GM19025 (cell line): ENCODE measurements around the gene CD300LF.

ENCODE experiments used
- ATAC-seq: cut with Tn5 transposase; IDR thresholded peaks from one replicate; pipeline ENCODE4 v1.9.1; 2021; ENCODE audit warnings: mild to moderate bottlenecking, low read depth, moderate library complexity; ENCODE audit not compliant: unreplicated experiment

Gene CD300LF

DNA sequence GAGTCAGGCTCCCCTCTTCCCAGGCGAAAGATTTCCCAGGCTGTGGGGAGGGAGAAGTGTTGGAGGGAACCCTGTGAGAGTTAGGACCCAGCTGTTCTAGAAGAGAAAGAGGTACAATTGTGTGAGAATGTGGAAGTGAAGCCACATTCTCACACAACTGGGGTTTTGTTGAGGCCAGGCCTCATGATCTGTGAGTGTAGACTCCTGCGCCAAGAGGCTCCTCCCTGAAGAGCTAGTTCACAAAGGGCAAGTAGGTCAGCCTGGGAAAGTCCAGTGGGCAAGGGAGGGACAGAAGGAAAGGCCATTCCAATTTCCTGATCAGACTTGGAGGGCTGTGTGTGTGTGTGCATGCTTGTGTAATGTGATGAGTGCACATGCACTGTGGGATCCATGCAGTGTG lies 15.2 kb downstream of the CD300LF start:
- ATAC-seq: no peak

DNA sequence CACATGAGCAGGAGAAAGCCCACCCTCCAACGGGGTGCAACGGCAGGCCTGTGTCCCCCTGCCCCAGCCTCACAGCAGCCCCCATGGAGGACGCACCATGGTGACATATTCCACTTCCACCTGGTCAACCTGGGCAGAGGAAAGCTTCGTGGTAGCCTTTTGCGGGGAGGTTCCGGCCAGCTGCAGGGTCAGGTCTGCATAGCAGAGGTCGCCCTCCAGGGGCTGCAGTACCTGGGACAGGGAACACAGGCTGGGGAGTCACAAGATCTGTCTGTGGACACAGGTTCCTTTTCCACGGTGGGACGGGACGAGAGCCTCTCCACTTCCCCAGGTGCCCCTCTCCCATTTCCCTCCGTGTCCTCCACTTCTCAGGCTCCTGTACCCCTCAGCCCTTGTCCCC lies 17.1 kb downstream of the CD300LF start:
- ATAC-seq: no peak

DNA sequence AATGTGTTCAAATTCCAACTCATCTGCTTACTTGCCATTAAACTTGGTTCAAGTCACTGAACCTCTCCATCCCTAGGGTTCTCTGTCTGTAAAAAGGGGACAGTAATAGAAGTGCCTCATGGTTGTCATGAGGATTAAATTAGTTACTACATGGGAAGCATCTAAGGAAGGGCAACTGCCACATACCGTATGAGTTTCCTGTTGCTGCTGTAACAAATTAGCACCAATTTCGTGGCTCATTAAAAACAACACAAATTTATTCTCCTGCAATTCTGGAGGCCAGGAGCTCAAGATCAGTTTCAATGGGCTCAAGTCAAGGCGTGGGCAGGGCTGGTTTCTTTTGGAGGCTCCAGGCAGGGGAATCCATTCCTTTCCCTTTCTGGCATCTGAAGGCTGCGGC lies 18.6 kb downstream of the CD300LF start:
- no peak for ATAC-seq

DNA sequence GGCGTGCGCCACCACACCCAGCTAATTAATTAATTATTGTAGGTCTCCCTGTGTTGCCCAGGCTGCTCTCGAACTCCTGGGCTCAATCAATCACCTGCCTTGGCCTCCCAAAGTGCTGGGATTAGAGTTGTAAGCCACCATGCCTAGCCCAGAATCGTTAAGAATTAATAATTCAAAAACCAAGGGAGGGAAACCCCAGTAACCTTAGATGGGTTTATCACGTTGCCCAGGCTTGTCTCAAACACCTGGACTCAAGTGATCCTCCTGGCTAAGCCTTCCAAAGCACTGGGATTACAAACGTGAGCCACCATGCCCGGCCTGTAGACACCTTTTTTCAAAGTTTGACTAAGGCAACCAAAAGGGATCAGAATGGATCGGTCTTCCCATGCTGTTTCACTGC lies 21.6 kb downstream of the CD300LF start:
- no peak for ATAC-seq

DNA sequence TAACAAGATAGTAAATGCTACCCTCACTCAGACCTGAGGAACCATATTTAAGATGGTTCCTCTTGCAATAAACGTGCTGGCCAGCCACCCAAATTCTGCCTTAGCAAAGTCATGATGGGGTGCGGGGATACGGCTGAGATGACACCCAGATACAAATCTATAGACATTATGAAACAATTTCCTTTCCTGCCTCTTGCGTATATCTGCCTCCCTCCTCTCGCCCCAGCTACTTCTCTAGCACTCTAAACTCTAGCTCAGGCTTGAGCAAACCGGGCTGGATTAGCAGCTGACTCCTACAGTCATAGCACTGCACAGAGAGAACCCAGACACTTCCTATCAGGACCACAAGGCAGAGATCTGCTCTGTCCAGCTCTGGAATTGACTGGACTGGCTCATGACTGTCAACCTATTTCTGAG lies 22.3 kb downstream of the CD300LF start:
- no peak for ATAC-seq

DNA sequence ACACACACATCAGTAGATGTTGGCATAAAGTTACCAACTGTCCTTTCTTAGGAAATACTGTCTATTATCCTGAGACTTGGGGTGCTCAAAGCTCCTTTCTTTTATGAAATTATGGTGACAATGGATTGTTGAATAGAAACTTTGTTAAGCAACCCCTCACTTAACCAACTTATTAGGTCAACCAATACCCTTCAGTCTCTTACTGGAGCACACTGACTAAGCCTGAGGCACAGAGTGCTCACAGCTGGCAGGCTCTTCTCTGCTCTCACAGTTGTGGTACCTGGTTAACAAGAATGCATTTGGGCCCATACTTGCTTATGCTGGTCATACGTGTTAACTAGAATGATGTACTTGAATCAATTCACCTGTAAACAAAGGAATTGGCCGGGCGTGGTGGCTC lies 24.8 kb downstream of the CD300LF start:
- no peak for ATAC-seq

DNA sequence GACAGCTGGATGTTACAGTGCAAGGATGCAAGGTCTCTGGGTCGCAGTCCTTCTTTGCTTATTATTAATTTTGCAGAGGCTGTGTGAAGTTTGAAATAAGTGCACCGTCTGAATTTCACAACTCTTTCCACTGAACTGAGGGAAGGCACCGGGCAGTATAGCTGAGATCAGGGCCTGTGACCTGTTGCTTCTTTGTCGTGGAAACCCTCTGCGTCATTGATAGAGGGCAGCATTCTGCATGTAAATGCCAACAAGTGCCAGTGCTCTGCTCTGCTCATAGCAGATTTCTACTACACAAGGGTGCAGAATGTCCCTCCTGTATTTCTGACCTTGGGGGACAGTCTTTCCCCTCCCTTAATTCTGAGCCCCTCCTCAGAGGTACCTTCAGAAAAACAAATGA lies 26.0 kb downstream of the CD300LF start:
- no peak for ATAC-seq

DNA sequence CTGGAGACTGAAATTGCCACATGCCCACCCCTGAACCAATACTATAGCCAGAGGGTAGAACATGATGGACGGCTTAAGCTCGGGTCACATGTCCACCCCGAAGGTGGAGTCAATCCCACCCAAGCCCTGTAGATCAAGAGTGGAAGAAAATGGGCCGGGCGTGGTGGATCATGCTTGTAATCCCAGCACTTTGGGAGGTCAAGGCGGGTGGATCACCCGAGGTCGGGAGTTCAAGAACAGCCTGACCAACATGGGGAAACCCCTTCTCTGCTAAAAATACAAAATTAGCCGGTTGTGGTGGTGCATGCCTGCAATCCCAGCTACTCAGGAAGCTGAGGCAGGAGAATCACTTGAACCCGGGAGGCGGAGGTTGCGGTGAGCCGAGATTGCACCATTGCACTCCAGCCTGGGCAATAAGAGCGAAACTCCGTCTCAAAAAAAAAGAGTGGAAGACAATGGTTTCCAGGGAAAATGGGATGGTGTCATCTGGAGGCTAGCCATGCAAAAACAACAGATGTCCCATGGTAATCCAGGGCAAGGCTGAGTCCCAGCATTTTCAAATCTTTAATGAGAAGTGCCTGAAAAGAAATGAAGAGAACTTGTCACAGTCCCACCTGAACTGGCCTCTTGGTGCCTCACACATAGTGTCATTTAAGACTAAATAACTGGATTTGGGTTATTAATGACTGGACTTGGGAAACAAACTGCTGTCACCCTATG lies 30.1 kb downstream of the CD300LF start:
- ATAC-seq: no peak

DNA sequence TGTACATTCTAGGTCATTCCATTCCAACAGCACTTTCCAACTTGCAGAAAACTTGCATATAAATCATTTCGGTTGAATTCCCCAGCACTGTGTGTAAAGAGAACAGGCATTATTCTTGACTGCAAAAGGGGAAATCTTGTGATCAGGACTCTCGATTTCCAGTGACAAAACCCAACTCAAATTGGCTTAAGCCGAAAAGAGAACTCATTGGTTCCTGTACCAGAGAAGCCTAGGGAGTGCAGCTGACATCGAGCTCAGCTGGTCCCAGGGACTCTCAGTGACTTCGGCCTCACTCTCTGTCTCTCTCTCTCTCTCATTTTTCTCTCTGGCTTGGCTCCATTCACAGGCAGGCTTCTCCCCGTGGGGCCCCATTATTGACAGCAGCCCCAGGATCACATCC lies 30.7 kb downstream of the CD300LF start:
- ATAC-seq: no peak

DNA sequence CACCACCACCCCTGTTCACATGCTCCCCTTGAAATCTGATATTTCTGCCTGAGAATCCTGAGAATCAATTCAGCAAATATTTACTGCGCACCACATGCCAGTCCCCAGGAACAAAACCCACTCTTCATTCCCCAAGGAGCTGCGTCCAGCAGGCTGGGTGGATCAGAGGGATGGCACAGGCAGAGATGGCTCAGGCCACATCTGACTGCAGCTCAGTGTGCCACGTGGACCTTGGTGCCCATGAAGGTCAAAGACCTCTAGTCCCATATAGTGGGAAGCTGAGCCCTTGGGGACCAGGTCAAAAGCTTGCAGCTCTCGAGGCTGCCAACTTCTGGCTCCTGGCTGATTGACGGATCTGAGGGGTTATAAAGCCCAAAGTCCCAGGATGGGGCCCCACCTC lies 31.8 kb downstream of the CD300LF start:
- ATAC-seq: no peak

DNA sequence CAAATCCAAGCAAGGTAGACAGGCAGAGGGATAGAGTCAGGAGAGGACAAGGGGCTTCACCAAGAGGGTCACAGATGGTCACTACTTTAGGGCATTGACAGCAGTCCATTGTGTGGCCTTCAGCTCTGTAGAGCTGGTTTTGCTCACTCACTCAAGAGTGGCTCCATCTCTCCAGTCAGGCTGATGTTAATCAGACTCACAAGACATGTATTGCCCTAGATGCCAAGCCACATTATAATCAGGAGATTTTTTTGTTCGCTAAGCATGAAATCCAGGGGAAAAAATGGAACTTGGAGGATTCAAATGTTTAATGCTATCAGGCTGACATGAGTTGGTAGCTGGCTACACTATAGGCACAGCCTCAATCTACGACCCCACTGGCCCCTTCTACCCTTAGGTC lies 32.5 kb downstream of the CD300LF start:
- no peak for ATAC-seq

DNA sequence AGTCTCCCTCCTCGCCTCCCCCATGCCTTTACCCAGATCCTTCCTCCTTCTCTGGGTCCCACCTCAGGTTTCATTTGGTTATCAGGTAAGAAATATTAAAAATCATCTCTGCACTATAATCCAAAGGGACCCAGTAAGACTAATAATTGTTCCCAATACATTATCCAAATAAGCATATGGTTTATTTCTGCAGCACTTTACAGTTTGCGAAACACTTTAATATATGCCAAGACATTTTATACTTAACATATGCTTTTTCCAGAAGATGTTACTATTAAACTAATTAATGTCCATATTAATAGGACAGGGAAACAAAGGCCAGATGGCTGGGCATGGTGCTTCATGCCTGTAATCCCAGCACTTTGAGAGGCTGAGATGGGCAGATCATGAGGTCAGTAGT lies 33.3 kb downstream of the CD300LF start:
- ATAC-seq: no peak

DNA sequence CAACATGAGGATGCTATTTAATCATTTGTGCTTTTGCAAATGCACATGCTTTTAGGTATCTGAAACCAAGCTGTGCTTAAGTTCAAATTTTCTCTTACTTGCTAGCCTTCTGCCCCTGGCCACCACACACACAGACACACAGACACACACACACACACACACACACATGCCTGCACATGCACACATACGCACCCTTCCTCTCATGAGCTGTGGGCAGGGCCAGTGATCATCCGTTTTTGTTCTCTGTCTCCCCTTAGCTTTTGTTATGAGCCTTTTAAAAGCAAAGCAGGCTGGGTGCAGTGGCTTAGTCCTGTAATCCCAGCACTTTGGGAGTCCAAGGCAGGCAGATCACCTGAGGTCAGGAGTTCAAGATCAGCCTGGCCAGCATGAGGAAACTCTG lies 34.2 kb downstream of the CD300LF start:
- ATAC-seq: no peak

DNA sequence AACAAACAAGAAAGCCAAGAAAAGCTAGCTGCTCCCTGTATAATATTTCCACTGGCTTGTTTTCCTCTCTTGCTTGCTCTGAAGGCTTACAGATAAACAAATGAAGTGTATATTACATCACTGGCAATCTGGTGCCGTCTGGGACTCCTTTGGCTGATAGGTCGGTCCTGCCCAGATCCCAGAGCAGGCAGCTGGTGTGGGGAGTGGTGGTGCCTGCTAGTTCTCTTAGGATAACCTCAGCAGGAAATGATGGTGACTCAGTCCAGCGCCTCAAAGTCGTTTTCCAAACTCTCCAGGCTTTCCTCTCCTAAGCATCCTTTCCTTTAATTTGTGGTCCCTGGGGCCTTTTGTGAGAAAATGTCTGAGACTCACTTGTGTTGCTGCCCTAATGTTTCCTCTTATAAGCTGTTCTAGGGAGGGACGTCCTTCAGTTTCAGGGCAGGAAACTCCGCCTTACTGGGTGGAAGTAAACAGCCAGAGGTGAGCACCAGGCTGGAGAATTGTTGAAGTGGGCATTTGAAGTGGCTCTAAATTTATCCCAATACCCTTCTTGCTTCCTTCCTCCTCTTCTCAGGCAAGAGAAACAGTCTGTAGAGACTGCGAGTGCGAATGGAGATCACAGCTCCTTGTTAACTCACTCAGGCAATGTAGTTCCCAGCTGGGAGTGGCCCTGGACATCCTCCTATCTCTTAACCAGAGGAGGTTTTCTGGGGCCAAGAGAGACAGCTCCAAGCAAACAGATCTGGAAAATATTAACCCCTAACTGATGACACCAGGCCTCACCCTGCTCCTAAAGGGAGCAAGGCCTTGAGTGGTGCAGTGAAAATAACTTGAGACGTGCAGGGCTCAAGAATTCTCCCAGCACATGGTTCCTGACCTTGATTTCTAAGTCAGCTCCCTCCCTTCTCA lies 34.9 kb downstream of the CD300LF start:
- no peak for ATAC-seq

DNA sequence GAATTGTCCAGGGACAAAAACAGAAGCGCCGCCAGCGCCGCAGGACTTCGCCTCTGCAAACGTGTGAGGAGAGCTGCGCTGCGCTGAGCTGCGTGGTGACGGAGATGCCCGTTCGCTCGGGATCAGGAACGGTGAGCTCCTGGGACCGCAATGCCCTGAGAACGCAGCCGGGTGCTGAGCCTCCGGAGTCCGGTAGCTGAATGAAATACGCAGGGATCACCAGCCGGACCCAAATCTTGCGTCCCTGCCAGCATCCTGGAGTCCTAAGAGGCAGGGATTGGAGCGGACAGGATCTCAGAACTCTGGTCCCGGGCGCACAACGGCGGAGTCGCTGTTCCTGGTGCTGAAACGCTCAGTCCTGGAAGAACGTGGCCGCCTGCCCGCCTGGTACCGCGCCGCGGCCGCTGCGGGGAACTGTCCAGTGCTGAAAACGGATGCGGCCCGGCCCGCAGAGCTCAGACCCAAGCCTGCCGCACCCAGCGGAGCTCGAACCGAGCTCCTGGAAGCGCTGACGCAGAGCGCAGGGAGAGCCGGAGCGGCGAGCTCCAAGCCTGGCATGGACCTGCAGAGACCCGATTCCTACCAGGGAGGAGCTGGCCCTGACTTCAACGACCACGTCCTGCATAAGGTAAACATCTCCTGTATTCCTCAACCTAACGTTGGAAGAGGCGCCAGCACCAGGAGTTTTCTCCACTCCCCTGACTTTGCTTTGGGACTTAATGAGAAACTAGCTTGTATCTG lies 41.5 kb downstream of the CD300LF start:
- no peak for ATAC-seq

DNA sequence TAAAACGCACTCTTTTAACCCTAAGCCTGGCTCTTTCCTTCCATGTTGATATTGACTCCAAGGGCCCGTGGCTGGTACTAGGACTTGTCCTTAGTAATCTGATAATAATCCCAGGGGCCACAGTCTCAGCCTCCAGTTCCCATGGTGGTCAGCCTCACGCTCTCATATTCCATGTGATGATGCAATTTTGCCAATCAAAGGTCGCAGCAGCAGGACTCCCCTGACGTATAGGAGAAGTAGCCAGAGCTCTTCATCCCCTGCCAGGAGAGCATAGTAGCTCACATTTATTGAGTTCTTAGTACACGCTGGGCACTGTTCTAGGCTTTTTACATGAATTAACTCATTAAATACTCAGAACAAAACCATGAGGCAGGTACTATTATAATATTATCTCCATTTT lies 42.4 kb downstream of the CD300LF start:
- no peak for ATAC-seq

DNA sequence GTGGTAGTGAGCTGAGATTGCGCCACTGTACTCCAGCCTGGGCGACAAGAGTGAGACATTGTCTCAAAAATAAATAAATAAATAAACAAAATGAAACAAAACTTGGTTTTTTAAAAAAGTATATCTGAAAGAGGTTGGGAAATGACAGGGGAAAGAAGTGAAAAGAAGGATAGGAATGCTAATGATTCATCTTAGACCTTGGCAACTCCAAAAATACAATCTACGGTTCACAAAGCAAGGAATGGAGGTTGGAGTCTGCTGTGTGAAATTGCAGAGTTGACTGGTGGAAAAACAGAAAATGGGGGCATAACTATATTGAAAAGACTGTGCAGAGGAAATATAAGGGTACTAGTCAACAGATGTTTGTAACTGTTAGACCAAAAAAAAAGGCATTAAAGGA lies 49.2 kb downstream of the CD300LF start:
- no peak for ATAC-seq

DNA sequence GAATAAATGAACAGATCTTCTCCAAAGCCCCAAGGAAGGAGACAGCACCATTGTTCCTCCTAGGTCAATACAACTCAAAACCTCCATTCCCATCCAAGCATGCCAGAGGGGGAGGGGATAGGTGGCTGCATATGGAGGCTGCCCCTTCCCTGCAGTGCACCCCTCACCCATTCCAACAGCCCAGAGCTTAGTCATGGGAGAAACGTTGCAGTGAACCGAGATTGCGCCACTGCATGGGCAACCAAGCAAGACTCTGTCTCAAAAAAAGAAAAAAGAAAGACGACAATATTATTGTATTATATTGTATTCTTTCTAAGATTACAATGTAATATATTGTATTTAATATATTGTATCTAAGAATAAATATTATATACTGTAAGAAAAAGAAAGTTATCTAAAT lies 52.8 kb downstream of the CD300LF start:
- ATAC-seq: no peak

DNA sequence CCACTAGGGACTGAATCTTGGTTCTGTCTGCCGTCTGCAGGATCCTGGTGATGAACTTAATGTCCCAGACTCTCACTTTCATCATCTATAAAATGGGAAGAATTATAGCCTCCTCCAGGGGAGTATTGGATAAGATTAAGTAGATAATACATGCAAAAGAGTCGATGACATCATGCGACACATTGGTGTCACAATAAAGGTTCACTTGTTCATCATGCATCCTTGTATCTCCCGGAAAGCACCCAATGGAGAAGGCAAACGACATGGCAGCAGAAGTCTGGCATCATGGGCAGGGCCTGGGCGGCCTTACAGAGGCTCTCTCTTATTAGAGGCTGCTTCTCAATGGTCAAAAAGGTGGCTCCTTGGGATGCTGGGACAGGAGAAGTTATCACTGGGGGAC lies 54.1 kb downstream of the CD300LF start:
- ATAC-seq: no peak

DNA sequence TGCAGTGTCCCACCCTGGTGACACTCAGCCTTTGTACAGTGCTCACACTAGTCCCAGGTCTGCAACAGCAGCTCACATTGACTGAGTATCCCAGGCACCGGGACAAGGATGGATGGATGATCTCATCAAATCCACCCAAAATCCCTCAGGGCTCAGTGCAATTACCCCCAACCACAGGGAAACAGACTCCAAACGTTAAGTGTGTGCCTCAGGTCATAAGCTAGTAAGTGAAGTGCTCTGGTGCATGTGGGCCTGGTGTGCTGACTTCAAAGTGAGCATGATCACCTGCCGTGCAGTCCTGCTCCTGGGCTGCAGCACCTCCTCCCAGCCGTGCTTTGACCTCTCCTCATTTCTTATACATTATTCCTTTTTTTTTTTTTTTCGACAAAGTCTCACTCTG lies 58.0 kb downstream of the CD300LF start:
- ATAC-seq: no peak

DNA sequence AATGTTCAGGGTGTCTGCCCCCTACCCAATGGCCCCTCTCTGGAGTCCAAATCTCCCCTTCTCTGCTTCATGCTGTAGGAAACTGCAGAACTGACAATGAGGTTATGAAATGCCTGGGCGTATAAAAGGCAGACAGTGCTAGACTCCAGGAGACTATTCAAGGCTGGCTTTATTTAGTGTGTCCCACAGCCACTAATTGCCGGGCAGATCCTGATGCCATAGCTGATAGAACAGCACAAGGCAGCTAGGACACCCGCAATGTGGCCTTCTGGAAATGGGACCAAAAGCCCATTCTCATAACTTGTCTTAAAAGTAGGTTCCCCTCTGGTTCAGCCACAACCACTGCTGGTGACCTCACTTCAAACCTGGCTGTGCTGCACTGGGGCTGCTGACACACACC lies 60.7 kb downstream of the CD300LF start:
- no peak for ATAC-seq
